ENCODE data around the gene SP3. TPM values are rescaled to one million over a fixed set of nuclear protein-coding genes. Genes with fewer than 3 reads are reported as not detected.

Gene SP3
- total RNA-seq, 2 experiments from 2014 or later, result 95.9 to 102 TPM

- DNase-seq (no peak), ATAC-seq (no peak)
- no peaks in the 10 kb centered on the region for H3K9me3 Mint-ChIP-seq (ENCODE audit: insufficient read depth)
- peak overlapping the region; percentile 97 for H3K4me3 Mint-ChIP-seq
- H3K27me3 Mint-ChIP-seq (ENCODE audit: low read depth), result no peaks in the 10 kb centered on the region
- CTCF ChIA-PET, result interaction anchor here (0.8 to 1.5 kb wide), 4 partner anchors 11 to 116 kb away, joined by 3 to 4 read pairs (median 3); no protein-coding TSS in a partner anchor
- peak overlapping the region; percentile 96 for H3K27ac Mint-ChIP-seq
- peaks cover 41% of the 10 kb centered on the region for H3K36me3 Mint-ChIP-seq (ENCODE audit: low read depth)
- POLR2A ChIA-PET, result no interaction called here
- H3K4me1 Mint-ChIP-seq (ENCODE audit: low read depth), result peaks cover 45% of the 10 kb centered on the region
Measured at GRCh38 chr2:173962583-173963110, 2.5 kb downstream of the SP3 start.

GRCh38 chr2:173962031-173962430, 3.1 kb downstream of the SP3 start:
- CTCF ChIA-PET, result interaction anchor here (0.7 to 1.5 kb wide), 4 partner anchors 10 to 116 kb away, joined by 3 to 4 read pairs (median 3); no protein-coding TSS in a partner anchor
- Mint-ChIP-seq H3K36me3 (ENCODE audit: low read depth) (peaks cover 47% of the 10 kb centered on the region), H3K4me1 (ENCODE audit: low read depth) (peaks cover 48% of the 10 kb centered on the region), H3K27ac (peak overlapping the region; percentile 80), H3K4me3 (peak overlapping the region; percentile 97), H3K27me3 (ENCODE audit: low read depth) (no peaks in the 10 kb centered on the region), H3K9me3 (ENCODE audit: insufficient read depth) (no peaks in the 10 kb centered on the region)
- POLR2A ChIA-PET, result no interaction called here
- ATAC-seq (no peak), DNase-seq (no peak)

GRCh38 chr2:173961346-173961705, 3.8 kb downstream of the SP3 start:
- H3K4me3 Mint-ChIP-seq, result peak overlapping the region; percentile 97
- no peak for ATAC-seq
- ChIA-PET POLR2A (no interaction called here), CTCF (interaction anchor here (0.7 kb wide), 1 partner anchor 9 kb away, joined by 3 read pairs; no protein-coding TSS in a partner anchor)
- no peaks in the 10 kb centered on the region for H3K27me3 Mint-ChIP-seq (ENCODE audit: low read depth)
- H3K36me3 Mint-ChIP-seq (ENCODE audit: low read depth), result peaks cover 53% of the 10 kb centered on the region
- H3K27ac Mint-ChIP-seq, result peak overlapping the region; percentile 64
- peaks cover 48% of the 10 kb centered on the region for H3K4me1 Mint-ChIP-seq (ENCODE audit: low read depth)
- no peaks in the 10 kb centered on the region for H3K9me3 Mint-ChIP-seq (ENCODE audit: insufficient read depth)
- DNase-seq, result no peak

GRCh38 chr2:173959909-173960308, 5.3 kb downstream of the SP3 start:
- Mint-ChIP-seq H3K9me3 (ENCODE audit: insufficient read depth) (no peaks in the 10 kb centered on the region), H3K27me3 (ENCODE audit: low read depth) (no peaks in the 10 kb centered on the region), H3K36me3 (ENCODE audit: low read depth) (peaks cover 64% of the 10 kb centered on the region), H3K4me1 (ENCODE audit: low read depth) (peaks cover 55% of the 10 kb centered on the region), H3K4me3 (peak overlapping the region; percentile 36), H3K27ac (no peak overlapping the region)
- DNase-seq (no peak), ATAC-seq (no peak)
- ChIA-PET CTCF (no interaction called here), POLR2A (interaction anchor here (0.7 kb wide), 1 partner anchor 18 kb away, joined by 3 read pairs; no protein-coding TSS in a partner anchor)

- H3K36me3 Mint-ChIP-seq (ENCODE audit: low read depth), result peaks cover 68% of the 10 kb centered on the region
- H3K4me1 Mint-ChIP-seq (ENCODE audit: low read depth), result peaks cover 57% of the 10 kb centered on the region
- DNase-seq, result no peak
- no peak for ATAC-seq
- H3K9me3 Mint-ChIP-seq (ENCODE audit: insufficient read depth), result no peaks in the 10 kb centered on the region
- no peak overlapping the region for H3K27ac Mint-ChIP-seq
- H3K4me3 Mint-ChIP-seq, result peak overlapping the region; percentile 30
- no peaks in the 10 kb centered on the region for H3K27me3 Mint-ChIP-seq (ENCODE audit: low read depth)
- POLR2A ChIA-PET, result interaction anchor here (0.5 kb wide), 1 partner anchor 64 kb away, joined by 3 read pairs; no protein-coding TSS in a partner anchor
- CTCF ChIA-PET, result no interaction called here
Measured at GRCh38 chr2:173959358-173959884, 5.8 kb downstream of the SP3 start.

- POLR2A ChIA-PET, result no interaction called here
- no peak overlapping the region for H3K4me3 Mint-ChIP-seq
- H3K4me1 Mint-ChIP-seq (ENCODE audit: low read depth), result peaks cover 64% of the 10 kb centered on the region
- no peaks in the 10 kb centered on the region for H3K9me3 Mint-ChIP-seq (ENCODE audit: insufficient read depth)
- peaks cover 75% of the 10 kb centered on the region for H3K36me3 Mint-ChIP-seq (ENCODE audit: low read depth)
- DNase-seq (no peak), ATAC-seq (no peak)
- CTCF ChIA-PET, result no interaction called here
- no peak overlapping the region for H3K27ac Mint-ChIP-seq
- no peaks in the 10 kb centered on the region for H3K27me3 Mint-ChIP-seq (ENCODE audit: low read depth)
Measured at GRCh38 chr2:173958198-173958846, 6.9 kb downstream of the SP3 start.

GRCh38 chr2:173957517-173957916, 7.7 kb downstream of the SP3 start:
- H3K27ac Mint-ChIP-seq, result no peak overlapping the region
- peaks cover 75% of the 10 kb centered on the region for H3K36me3 Mint-ChIP-seq (ENCODE audit: low read depth)
- CTCF ChIA-PET, result no interaction called here
- H3K9me3 Mint-ChIP-seq (ENCODE audit: insufficient read depth), result no peaks in the 10 kb centered on the region
- H3K4me1 Mint-ChIP-seq (ENCODE audit: low read depth), result peaks cover 72% of the 10 kb centered on the region
- POLR2A ChIA-PET, result no interaction called here
- H3K4me3 Mint-ChIP-seq, result no peak overlapping the region
- DNase-seq (no peak), ATAC-seq (no peak)
- H3K27me3 Mint-ChIP-seq (ENCODE audit: low read depth), result no peaks in the 10 kb centered on the region

GRCh38 chr2:173956454-173956853, 8.7 kb downstream of the SP3 start:
- CTCF ChIA-PET, result no interaction called here
- H3K4me3 Mint-ChIP-seq, result no peak overlapping the region
- ATAC-seq (no peak), DNase-seq (no peak)
- H3K9me3 Mint-ChIP-seq (ENCODE audit: insufficient read depth), result no peaks in the 10 kb centered on the region
- peaks cover 78% of the 10 kb centered on the region for H3K36me3 Mint-ChIP-seq (ENCODE audit: low read depth)
- peaks cover 79% of the 10 kb centered on the region for H3K4me1 Mint-ChIP-seq (ENCODE audit: low read depth)
- H3K27ac Mint-ChIP-seq, result no peak overlapping the region
- POLR2A ChIA-PET, result interaction anchor here (0.6 kb wide), 1 partner anchor 607 kb away, joined by 3 read pairs; no protein-coding TSS in a partner anchor
- H3K27me3 Mint-ChIP-seq (ENCODE audit: low read depth), result no peaks in the 10 kb centered on the region

GRCh38 chr2:173955867-173956266, 9.3 kb downstream of the SP3 start:
- Mint-ChIP-seq H3K9me3 (ENCODE audit: insufficient read depth) (no peaks in the 10 kb centered on the region), H3K27me3 (ENCODE audit: low read depth) (no peaks in the 10 kb centered on the region), H3K36me3 (ENCODE audit: low read depth) (peaks cover 75% of the 10 kb centered on the region), H3K27ac (no peak overlapping the region), H3K4me3 (no peak overlapping the region), H3K4me1 (ENCODE audit: low read depth) (peaks cover 75% of the 10 kb centered on the region)
- ChIA-PET CTCF (no interaction called here), POLR2A (interaction anchor here (0.6 kb wide), 1 partner anchor 608 kb away, joined by 3 read pairs; no protein-coding TSS in a partner anchor)
- no peak for DNase-seq
- ATAC-seq, result no peak

- H3K4me1 Mint-ChIP-seq (ENCODE audit: low read depth), result peaks cover 70% of the 10 kb centered on the region
- H3K27me3 Mint-ChIP-seq (ENCODE audit: low read depth), result no peaks in the 10 kb centered on the region
- CTCF ChIA-PET, result no interaction called here
- H3K9me3 Mint-ChIP-seq (ENCODE audit: insufficient read depth), result no peaks in the 10 kb centered on the region
- H3K4me3 Mint-ChIP-seq, result no peak overlapping the region
- H3K27ac Mint-ChIP-seq, result no peak overlapping the region
- POLR2A ChIA-PET, result interaction anchor here (1.0 kb wide), 1 partner anchor 11 kb away, joined by 3 read pairs; no protein-coding TSS in a partner anchor
- ATAC-seq (no peak), DNase-seq (no peak)
- H3K36me3 Mint-ChIP-seq (ENCODE audit: low read depth), result peaks cover 76% of the 10 kb centered on the region
Measured at GRCh38 chr2:173955004-173955403, 10.2 kb downstream of the SP3 start.

- Mint-ChIP-seq H3K27ac (no peak overlapping the region), H3K4me3 (no peak overlapping the region), H3K9me3 (ENCODE audit: insufficient read depth) (no peaks in the 10 kb centered on the region), H3K4me1 (ENCODE audit: low read depth) (peaks cover 63% of the 10 kb centered on the region), H3K27me3 (ENCODE audit: low read depth) (no peaks in the 10 kb centered on the region), H3K36me3 (ENCODE audit: low read depth) (peaks cover 75% of the 10 kb centered on the region)
- ChIA-PET POLR2A (no interaction called here), CTCF (no interaction called here)
- DNase-seq (no peak), ATAC-seq (no peak)
Measured at GRCh38 chr2:173953047-173953424, 12.1 kb downstream of the SP3 start.

GRCh38 chr2:173952267-173953046, 12.7 kb downstream of the SP3 start:
- no peak for ATAC-seq
- no peak overlapping the region for H3K27ac Mint-ChIP-seq

More at GRCh38 chr2:173952267-173953046, 12.7 kb downstream of the SP3 start:
- H3K27me3 Mint-ChIP-seq (ENCODE audit: low read depth), result no peaks in the 10 kb centered on the region
- peaks cover 64% of the 10 kb centered on the region for H3K4me1 Mint-ChIP-seq (ENCODE audit: low read depth)
- CTCF ChIA-PET, result interaction anchor here (0.6 to 0.8 kb wide), 2 partner anchors 9 to 10 kb away, joined by 3 read pairs; no protein-coding TSS in a partner anchor
- peaks cover 79% of the 10 kb centered on the region for H3K36me3 Mint-ChIP-seq (ENCODE audit: low read depth)
- H3K4me3 Mint-ChIP-seq, result no peak overlapping the region
- no peak for DNase-seq
- POLR2A ChIA-PET, result no interaction called here
- H3K9me3 Mint-ChIP-seq (ENCODE audit: insufficient read depth), result no peaks in the 10 kb centered on the region
